Kidney (tissue), 14 donors: ENCODE measurements around the gene IPPK. TPM values are rescaled to one million over a fixed set of nuclear protein-coding genes. Genes with fewer than 3 reads are reported as not detected.

Source experiments
- DNase-seq, 5 donors: peaks; one replicate each; pipeline ENCODE4 v3.0.0-alpha.2; 2013 to 2020
- FAIRE-seq: peaks from 2 replicates; lab custom pipeline; 2012; peaks lifted over from hg19 to GRCh38; lab: Jason Lieb, UNC
- H3K27ac ChIP-seq, 2 donors: one replicate each; pipeline ENCODE4 v1.7.0; 2013; ENCODE audit warnings: low read depth in 2 of 2, low read length in 2 of 2, inconsistent platforms in 1 of 2
- H3K27me3 ChIP-seq: one replicate; pipeline ENCODE4 v1.7.1; 2013; ENCODE audit warnings: low read length, inconsistent platforms; ENCODE audit not compliant: control insufficient read depth, insufficient read depth
- H3K36me3 ChIP-seq, 3 donors: one replicate each; pipeline versions ENCODE4 v1.7.0 to v1.7.1; 2013; ENCODE audit warnings: low read length in 3 of 3, control low read depth in 1 of 3, inconsistent platforms in 1 of 3; ENCODE audit not compliant: insufficient read depth in 3 of 3, control insufficient read depth in 2 of 3
- H3K4me1 ChIP-seq, 3 donors: one replicate each; pipeline versions ENCODE4 v1.7.0 to v1.7.1; 2013; ENCODE audit warnings: low read length in 3 of 3, inconsistent platforms in 1 of 3, low read depth in 1 of 3; ENCODE audit not compliant: control insufficient read depth in 2 of 3, insufficient read depth in 2 of 3
- H3K4me3 ChIP-seq, 3 donors: one replicate each; pipeline versions ENCODE4 v1.7.0 to v1.8.1; 2013; ENCODE audit warnings: low read length in 3 of 3, control low read depth in 1 of 3, inconsistent platforms in 1 of 3
- H3K9ac ChIP-seq, 3 donors: one replicate each; pipeline versions ENCODE4 v1.7.0 to v1.7.1; 2013; ENCODE audit warnings: low read length in 3 of 3, control low read depth in 1 of 3, inconsistent platforms in 1 of 3
- H3K9me3 ChIP-seq, 3 donors: one replicate each; pipeline versions ENCODE4 v1.7.0 to v1.7.1; 2013; ENCODE audit warnings: low read length in 3 of 3, control low read depth in 1 of 3, inconsistent platforms in 1 of 3; ENCODE audit not compliant: control insufficient read depth in 2 of 3, insufficient read depth in 1 of 3
- intact Hi-C: fragments of 100-400 bp; cut with DNase I; formaldehyde crosslinking; loops from one replicate; pipeline ENCODE4 v1.11.1; 2022
- polyA plus RNA-seq: library from polyadenylated mRNA; stranded (reverse); fragments of 350-450 nt; fragmentation: Illumina TruSeq; extraction: RNeasy Lipid Tissue Mini Kit (QIAGEN cat#74804); gene quantifications from one replicate; pipeline ENCODE4 v1.2.3, GENCODE V29; 2014; ENCODE audit warnings: low read depth, low replicate concordance; ENCODE audit not compliant: insufficient read depth
- total RNA-seq: library from RNA; stranded (reverse); fragmentation: NEBNext Ultra II Directional; extraction: Animal tissue kit (Norgen Biotek cat#: 25700); gene quantifications from one replicate; pipeline ENCODE4 v1.2.1, GENCODE V29; 2021
- TF ChIP-seq, protein P1 (sequence below): IDR thresholded peaks from 3 replicates; pipeline ENCODE4 v1.5.1; 2012; ENCODE audit warnings: mild to moderate bottlenecking, moderate library complexity, borderline replicate concordance; ENCODE audit not compliant: insufficient read depth; ENCODE audit errors: extremely low read depth
- donor health status: control.
- donor health status: control.
- donor health status: control.
- donor health status: control.
- donor health status: control.
- donor health status: DM: yes; HTN: yes; CAD: no.
- donor health status: Normal renal cell carcinoma (clear cell type).

Gene IPPK
- total and polyA plus RNA-seq, 2 donors from 2014 or later: 7.3 to 10.2 TPM

GRCh38 chr9:92614123-92614510 is 55.8 kb downstream of the IPPK start:
- Histone ChIP-seq H3K9ac (no peak overlapping the region), H3K27me3 (no peaks in the 10 kb centered on the region), H3K36me3 (peaks cover 0 to 24% (median 14%) of the 10 kb centered on the region in 3 donors), H3K27ac (no peak overlapping the region), H3K4me1 (peaks cover 6 to 23% (median 18%) of the 10 kb centered on the region in 3 donors), H3K9me3 (no peaks in the 10 kb centered on the region), H3K4me3 (no peak overlapping the region)
- TF ChIP-seq, protein P1, sequence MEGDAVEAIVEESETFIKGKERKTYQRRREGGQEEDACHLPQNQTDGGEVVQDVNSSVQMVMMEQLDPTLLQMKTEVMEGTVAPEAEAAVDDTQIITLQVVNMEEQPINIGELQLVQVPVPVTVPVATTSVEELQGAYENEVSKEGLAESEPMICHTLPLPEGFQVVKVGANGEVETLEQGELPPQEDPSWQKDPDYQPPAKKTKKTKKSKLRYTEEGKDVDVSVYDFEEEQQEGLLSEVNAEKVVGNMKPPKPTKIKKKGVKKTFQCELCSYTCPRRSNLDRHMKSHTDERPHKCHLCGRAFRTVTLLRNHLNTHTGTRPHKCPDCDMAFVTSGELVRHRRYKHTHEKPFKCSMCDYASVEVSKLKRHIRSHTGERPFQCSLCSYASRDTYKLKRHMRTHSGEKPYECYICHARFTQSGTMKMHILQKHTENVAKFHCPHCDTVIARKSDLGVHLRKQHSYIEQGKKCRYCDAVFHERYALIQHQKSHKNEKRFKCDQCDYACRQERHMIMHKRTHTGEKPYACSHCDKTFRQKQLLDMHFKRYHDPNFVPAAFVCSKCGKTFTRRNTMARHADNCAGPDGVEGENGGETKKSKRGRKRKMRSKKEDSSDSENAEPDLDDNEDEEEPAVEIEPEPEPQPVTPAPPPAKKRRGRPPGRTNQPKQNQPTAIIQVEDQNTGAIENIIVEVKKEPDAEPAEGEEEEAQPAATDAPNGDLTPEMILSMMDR: no peak
- FAIRE-seq (no peak), DNase-seq (no peak)
- intact Hi-C loops: no loop called here

GRCh38 chr9:92613268-92614122 is 56.4 kb downstream of the IPPK start:
- DNase-seq (no peak), FAIRE-seq (no peak)
- Histone ChIP-seq H3K27ac (no peak overlapping the region), H3K4me1 (peaks cover 8 to 23% (median 16%) of the 10 kb centered on the region in 3 donors), H3K9me3 (no peaks in the 10 kb centered on the region), H3K9ac (no peak overlapping the region), H3K36me3 (peaks cover 0 to 18% (median 14%) of the 10 kb centered on the region in 3 donors), H3K27me3 (no peaks in the 10 kb centered on the region), H3K4me3 (no peak overlapping the region)
- TF ChIP-seq, protein P1: no peak
- intact Hi-C loops: no loop called here

DNA sequence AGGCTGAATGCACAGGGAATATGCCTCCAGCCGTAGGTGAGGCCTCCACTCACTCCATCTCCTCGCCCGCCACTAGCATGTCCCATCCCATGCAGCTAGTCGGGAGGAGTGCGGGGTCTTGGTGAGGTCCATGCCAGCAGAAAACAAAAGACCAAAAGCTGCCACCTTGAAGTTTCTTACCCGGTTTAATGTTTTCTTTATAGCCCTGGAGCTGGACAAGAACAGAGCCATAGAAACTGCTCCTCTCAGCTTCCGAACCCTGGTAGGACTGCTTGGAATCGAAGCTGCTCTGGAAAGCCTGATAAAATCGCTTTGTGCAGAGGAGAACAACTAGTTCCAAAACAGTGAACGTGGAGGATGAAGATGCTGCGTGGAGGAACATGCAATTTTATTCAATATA is 57.1 kb downstream of the IPPK start:
- Histone ChIP-seq H3K9ac (no peak overlapping the region), H3K27ac (no peak overlapping the region), H3K9me3 (no peaks in the 10 kb centered on the region), H3K4me1 (peaks cover 14 to 19% (median 18%) of the 10 kb centered on the region in 3 donors), H3K27me3 (no peaks in the 10 kb centered on the region), H3K36me3 (peaks cover 0 to 16% (median 14%) of the 10 kb centered on the region in 3 donors), H3K4me3 (no peak overlapping the region)
- FAIRE-seq (no peak), DNase-seq (no peak)
- TF ChIP-seq, protein P1: no peak
- intact Hi-C loops: no loop called here
